Sigmoid colon (tissue), 7 donors: ENCODE results near the gene PHTF2. TPM values are rescaled to one million over a fixed set of nuclear protein-coding genes. Genes with fewer than 3 reads are reported as not detected.

ENCODE experiments used
- DNase-seq: peaks from one replicate; pipeline ENCODE4 v3.0.0-alpha.2; 2019
- H3K27ac ChIP-seq, 4 donors: fragments of 200-600 bp; sonication (generic); one replicate each; pipeline ENCODE4 v1.5.1; 2016 to 2019; ENCODE audit warnings: mild to moderate bottlenecking in 1 of 4
- H3K27me3 ChIP-seq, 3 donors: fragments of 200-600 bp; sonication (generic); one replicate each; pipeline ENCODE4 v1.5.1; 2019; ENCODE audit warnings: mild to moderate bottlenecking in 1 of 3
- H3K36me3 ChIP-seq, 4 donors: fragments of 200-600 bp; sonication (generic); one replicate each; pipeline ENCODE4 v1.5.1; 2016 to 2019
- H3K4me1 ChIP-seq, 4 donors: fragments of 200-600 bp; sonication (generic); one replicate each; pipeline ENCODE4 v1.5.1; 2017 to 2019
- H3K4me3 ChIP-seq, 4 donors: fragments of 200-600 bp; sonication (generic); one replicate each; pipeline ENCODE4 v1.5.1; 2017 to 2019; ENCODE audit warnings: mild to moderate bottlenecking in 2 of 4, moderate library complexity in 1 of 4
- H3K9me3 ChIP-seq, 4 donors: fragments of 200-600 bp in 3 of 4; sonication (generic) in 3 of 4; one replicate each; pipeline versions ENCODE4 v1.5.1 to v1.6.1; 2013 to 2019
- EP300 ChIP-seq, 4 donors: sonication (generic); formaldehyde crosslinking; IDR thresholded peaks; one replicate each; pipeline ENCODE4 v1.6.1; 2017; ENCODE audit warnings: antibody characterized with exemption in 4 of 4
- POLR2A ChIP-seq, 2 donors: fragments of 450-650 bp; IDR thresholded peaks; one replicate each; pipeline ENCODE4 v1.6.1; 2016; ENCODE audit warnings: antibody characterized with exemption in 2 of 2, mild to moderate bottlenecking in 2 of 2, moderate library complexity in 2 of 2
- POLR2AphosphoS5 ChIP-seq, 4 donors: sonication (generic); formaldehyde crosslinking; IDR thresholded peaks; one replicate each; pipeline ENCODE4 v1.6.1; 2017; ENCODE audit warnings: antibody characterized with exemption in 4 of 4
- WGBS, 2 donors: extraction: QIAGEN DNeasy Blood & Tissue Kit; methylation state at CpG; one replicate each; pipeline ENCODE4 v1.1.7; 2013; 5-methylcytosine and 5-hydroxymethylcytosine counted together
- intact Hi-C: fragments of 100-400 bp; cut with DNase I; formaldehyde crosslinking; loops from one replicate; pipeline ENCODE4 v1.15.1; 2023
- polyA plus RNA-seq, 3 donors: library from polyadenylated mRNA; stranded (reverse); fragments of 200-250 nt; gene quantifications; one replicate each; pipeline ENCODE4 v1.2.3, GENCODE V29; 2013
- small RNA-seq, 3 donors: library from RNA; depleted of rRNA; stranded (forward); fragments of <200 nt; gene quantifications; one replicate each; pipeline ENCODE3, GENCODE V24; 2016
- total RNA-seq, 4 donors: library from RNA; depleted of rRNA; stranded (reverse); fragments of >200 nt; gene quantifications; one replicate each; pipeline ENCODE4 v1.1.0, GENCODE V29; 2016
- TF ChIP-seq, protein P1 (sequence below), 4 experiments: fragments of 450-650 bp in 3 of 4; fragments of 200-600 bp in 1 of 4; IDR thresholded peaks; one replicate each; pipeline ENCODE4 v1.5.1; 2016 to 2019; ENCODE audit warnings: antibody characterized with exemption in 4 of 4, mild to moderate bottlenecking in 3 of 4, moderate library complexity in 2 of 4
- donor health status: healthy with polysubstance abuse.
- donor health status: Bipolar disorder and iron deficiency.
- donor health status: healthy.

The PHTF2 gene
- total and polyA plus RNA-seq, 7 donors, result 2.3 to 19.3 (median 17.4) TPM

DNA sequence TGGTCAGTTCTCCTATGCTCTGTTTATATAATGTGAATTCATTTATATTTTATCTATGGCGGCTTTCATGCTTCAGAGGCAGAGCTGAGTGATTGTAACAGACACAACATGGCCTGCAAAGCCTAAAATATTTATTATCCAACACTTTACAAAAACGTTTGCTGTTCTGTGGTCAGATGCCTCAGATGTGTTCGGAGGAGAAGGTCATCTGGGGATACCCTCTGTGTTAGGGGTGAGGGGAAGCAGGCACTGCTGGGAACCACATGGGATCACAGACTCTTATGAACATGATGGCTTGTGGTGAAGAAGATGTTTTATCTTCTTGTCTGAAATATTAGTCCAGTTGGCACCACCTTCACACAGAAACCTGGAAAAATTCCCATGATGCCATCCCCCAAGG lies 203.4 kb downstream of the PHTF2 start:
- 75% methylated on average over 3 of the region's 3 CpGs for WGBS, 2 donors
- H3K9me3 ChIP-seq, result no peaks in the 10 kb centered on the region
- no peak overlapping the region for H3K4me3 ChIP-seq
- no peaks in the 10 kb centered on the region for H3K4me1 ChIP-seq
- no peaks in the 10 kb centered on the region for H3K36me3 ChIP-seq
- DNase-seq, result no peak
- TF ChIP-seq, protein P1, sequence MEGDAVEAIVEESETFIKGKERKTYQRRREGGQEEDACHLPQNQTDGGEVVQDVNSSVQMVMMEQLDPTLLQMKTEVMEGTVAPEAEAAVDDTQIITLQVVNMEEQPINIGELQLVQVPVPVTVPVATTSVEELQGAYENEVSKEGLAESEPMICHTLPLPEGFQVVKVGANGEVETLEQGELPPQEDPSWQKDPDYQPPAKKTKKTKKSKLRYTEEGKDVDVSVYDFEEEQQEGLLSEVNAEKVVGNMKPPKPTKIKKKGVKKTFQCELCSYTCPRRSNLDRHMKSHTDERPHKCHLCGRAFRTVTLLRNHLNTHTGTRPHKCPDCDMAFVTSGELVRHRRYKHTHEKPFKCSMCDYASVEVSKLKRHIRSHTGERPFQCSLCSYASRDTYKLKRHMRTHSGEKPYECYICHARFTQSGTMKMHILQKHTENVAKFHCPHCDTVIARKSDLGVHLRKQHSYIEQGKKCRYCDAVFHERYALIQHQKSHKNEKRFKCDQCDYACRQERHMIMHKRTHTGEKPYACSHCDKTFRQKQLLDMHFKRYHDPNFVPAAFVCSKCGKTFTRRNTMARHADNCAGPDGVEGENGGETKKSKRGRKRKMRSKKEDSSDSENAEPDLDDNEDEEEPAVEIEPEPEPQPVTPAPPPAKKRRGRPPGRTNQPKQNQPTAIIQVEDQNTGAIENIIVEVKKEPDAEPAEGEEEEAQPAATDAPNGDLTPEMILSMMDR (IDR thresholded peaks at IDR 0.05), result no peak
- TF ChIP-seq POLR2A (IDR thresholded peaks at IDR 0.05) (no peak), POLR2AphosphoS5 (IDR thresholded peaks at IDR 0.05) (no peak), EP300 (IDR thresholded peaks at IDR 0.05) (no peak)
- H3K27me3 ChIP-seq, result no peaks in the 10 kb centered on the region
- no peak overlapping the region for H3K27ac ChIP-seq
- intact Hi-C loops, result no loop called here

DNA sequence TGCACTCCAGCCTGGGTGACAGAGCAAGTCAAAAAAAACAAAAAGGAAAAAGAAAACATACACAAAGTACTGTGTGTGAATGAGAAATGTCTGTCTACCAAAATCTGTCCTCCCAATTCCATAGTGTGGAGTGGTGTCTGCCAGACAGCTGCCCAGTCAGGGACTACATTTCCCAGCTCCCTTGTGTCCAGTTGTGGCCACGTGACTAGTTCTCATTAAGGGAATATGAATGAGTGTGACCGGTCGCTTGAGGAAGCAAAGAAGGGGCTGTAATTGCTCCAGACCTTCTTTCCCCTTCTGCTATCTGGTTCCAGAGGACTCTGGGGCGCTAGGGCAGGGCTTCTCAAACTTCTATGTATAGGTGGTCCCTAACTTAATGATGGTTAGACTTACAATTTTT lies 204.1 kb downstream of the PHTF2 start:
- intact Hi-C loops, result no loop called here
- H3K4me1 ChIP-seq, result no peaks in the 10 kb centered on the region
- WGBS, 2 donors, result 93 to 95% methylated on average over 4 of the region's 4 CpGs
- H3K27me3 ChIP-seq, result no peaks in the 10 kb centered on the region
- no peaks in the 10 kb centered on the region for H3K36me3 ChIP-seq
- no peaks in the 10 kb centered on the region for H3K9me3 ChIP-seq
- TF ChIP-seq, protein P1 (IDR thresholded peaks at IDR 0.05), result no peak
- TF ChIP-seq POLR2AphosphoS5 (IDR thresholded peaks at IDR 0.05) (no peak), EP300 (IDR thresholded peaks at IDR 0.05) (no peak), POLR2A (IDR thresholded peaks at IDR 0.05) (no peak)
- DNase-seq, result no peak
- no peak overlapping the region for H3K27ac ChIP-seq
- H3K4me3 ChIP-seq, result no peak overlapping the region

- DNase-seq, result no peak
- H3K27me3 ChIP-seq, result no peaks in the 10 kb centered on the region
- no peak overlapping the region for H3K4me3 ChIP-seq
- WGBS, 2 donors, result 94 to 97% methylated on average over 10 of the region's 10 CpGs
- intact Hi-C loops, result no loop called here
- no peak for TF ChIP-seq POLR2A (IDR thresholded peaks at IDR 0.05)
- TF ChIP-seq, protein P1 (IDR thresholded peaks at IDR 0.05), result no peak
- no peak for TF ChIP-seq POLR2AphosphoS5 (IDR thresholded peaks at IDR 0.05)
- TF ChIP-seq EP300 (IDR thresholded peaks at IDR 0.05), result no peak
- H3K36me3 ChIP-seq, result no peaks in the 10 kb centered on the region
- H3K27ac ChIP-seq, result no peak overlapping the region
- H3K4me1 ChIP-seq, result no peaks in the 10 kb centered on the region
- no peaks in the 10 kb centered on the region for H3K9me3 ChIP-seq
These were observed 207.6 kb downstream of the PHTF2 start for GRCh38 chr7:78006063-78006755.

Small RNA genes within 50 kb of the gene (small RNA-seq; reads per million reads assigned to genes)
- 0 reads per million in 3 donors for gene RF00019

Other genes with a start within 250 kb of the PHTF2 start
- gene RSBN1L, start 102.3 kb upstream of the PHTF2 start, total RNA-seq, result 10 to 100 TPM; 29.3 to 50.4 (median 40.7) TPM
- 10 to 100 TPM in 1 of 3 donors, 1 to 10 TPM in 2; 6.0 to 11.0 (median 7.9) TPM for gene RSBN1L, start 102.3 kb upstream of the PHTF2 start, polyA plus RNA-seq
- 10 to 100 TPM in 3 of 4 donors, 1 to 10 TPM in 1; 5.7 to 14.5 (median 10.6) TPM for gene TMEM60, start 339 bp upstream of the PHTF2 start, total RNA-seq
- gene TMEM60, start 339 bp upstream of the PHTF2 start, polyA plus RNA-seq, result 10 to 100 TPM; 18.0 to 33.0 (median 23.2) TPM